Measurements from ENCODE around the gene SF3B6.

DNA sequence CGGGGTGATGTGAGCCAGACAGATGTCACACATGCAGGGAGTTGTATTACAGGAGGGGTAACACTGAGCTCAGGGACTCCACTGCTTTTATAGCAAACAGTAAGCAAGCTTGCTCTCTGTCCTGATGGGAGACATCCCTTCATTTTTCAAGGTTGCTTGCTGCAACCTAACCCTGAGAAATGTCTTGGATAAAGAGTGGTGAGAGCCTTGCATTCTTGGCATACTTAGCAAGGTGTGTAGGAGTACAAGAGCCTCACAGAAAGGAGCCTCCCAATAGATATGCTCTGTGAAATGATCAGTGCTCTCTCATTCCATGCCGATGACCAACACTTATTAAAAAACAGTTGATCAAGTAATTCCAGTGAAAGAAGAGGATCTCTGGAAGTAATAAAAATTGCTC is 38.9 kb upstream of the SF3B6 start:
- no peak for TF ChIP-seq EP300 (IDR thresholded peaks at IDR 0.05)
- TF ChIP-seq, protein P1, sequence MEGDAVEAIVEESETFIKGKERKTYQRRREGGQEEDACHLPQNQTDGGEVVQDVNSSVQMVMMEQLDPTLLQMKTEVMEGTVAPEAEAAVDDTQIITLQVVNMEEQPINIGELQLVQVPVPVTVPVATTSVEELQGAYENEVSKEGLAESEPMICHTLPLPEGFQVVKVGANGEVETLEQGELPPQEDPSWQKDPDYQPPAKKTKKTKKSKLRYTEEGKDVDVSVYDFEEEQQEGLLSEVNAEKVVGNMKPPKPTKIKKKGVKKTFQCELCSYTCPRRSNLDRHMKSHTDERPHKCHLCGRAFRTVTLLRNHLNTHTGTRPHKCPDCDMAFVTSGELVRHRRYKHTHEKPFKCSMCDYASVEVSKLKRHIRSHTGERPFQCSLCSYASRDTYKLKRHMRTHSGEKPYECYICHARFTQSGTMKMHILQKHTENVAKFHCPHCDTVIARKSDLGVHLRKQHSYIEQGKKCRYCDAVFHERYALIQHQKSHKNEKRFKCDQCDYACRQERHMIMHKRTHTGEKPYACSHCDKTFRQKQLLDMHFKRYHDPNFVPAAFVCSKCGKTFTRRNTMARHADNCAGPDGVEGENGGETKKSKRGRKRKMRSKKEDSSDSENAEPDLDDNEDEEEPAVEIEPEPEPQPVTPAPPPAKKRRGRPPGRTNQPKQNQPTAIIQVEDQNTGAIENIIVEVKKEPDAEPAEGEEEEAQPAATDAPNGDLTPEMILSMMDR (IDR thresholded peaks at IDR 0.05) = no peak
- no peak for TF ChIP-seq POLR2A (IDR thresholded peaks at IDR 0.05)

All from suprapubic skin (tissue), 3 donors.